Brain microvascular endothelial cell (primary cell): Measurements from ENCODE around the gene DIS3L2.

Experiments used
- DNase-seq: peaks from one replicate; pipeline ENCODE4 v3.0.0-alpha.2; 2020
- H3K27ac ChIP-seq: fragments of 250-450 bp; sonication (Bioruptor Pico); 2 replicates; pipeline ENCODE4 v1.5.1; 2020; ENCODE audit warnings: mild to moderate bottlenecking, moderate library complexity
- H3K27me3 ChIP-seq: fragments of 250-450 bp; sonication (Bioruptor Pico); replicated peaks from 2 replicates; pipeline ENCODE4 v1.5.1; 2020; ENCODE audit warnings: mild to moderate bottlenecking
- H3K36me3 ChIP-seq: fragments of 250-450 bp; sonication (Bioruptor Pico); replicated peaks from 2 replicates; pipeline ENCODE4 v1.5.1; 2020; ENCODE audit warnings: mild to moderate bottlenecking
- H3K4me3 ChIP-seq: 2 replicates; pipeline ENCODE4 v1.5.1; 2011; ENCODE audit warnings: low read depth, mild to moderate bottlenecking, control low read depth, low read length, moderate library complexity
- CTCF ChIP-seq: IDR thresholded peaks from 2 replicates; pipeline ENCODE4 v1.5.1; 2011; ENCODE audit warnings: low read depth, mild to moderate bottlenecking, moderate library complexity, low read length, control low read depth, inconsistent platforms; ENCODE audit errors: missing control alignments
- in situ Hi-C: cut with HindIII; loops from 2 replicates; pipeline ENCODE4 v1.10.0; 2017; ENCODE audit warnings: low sequenced_read_pairs, low pct_ligation_motif_present

DIS3L2 gene

DNA sequence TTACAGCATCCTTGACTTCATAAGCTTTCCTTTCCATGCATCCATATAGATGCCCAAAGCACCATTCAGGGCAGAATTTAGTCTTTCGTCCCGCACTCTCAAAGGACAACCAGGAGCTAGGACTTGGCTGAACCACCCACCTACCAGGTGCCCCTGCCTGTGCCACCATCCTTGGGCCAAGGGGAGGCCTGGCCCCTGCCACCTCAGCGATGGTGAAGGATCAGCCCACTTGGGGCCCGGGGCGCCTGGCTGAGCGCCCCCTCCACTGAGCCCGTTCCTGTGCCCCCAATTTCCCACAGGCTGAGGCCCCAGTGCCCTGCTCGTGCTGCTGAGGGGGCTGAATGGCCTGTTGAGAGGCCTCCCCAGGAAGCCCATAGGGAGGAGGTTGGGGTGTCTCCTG, 383.7 kb downstream of the DIS3L2 start:
- H3K4me3 ChIP-seq = no peak overlapping the region
- no peak overlapping the region for H3K27ac ChIP-seq
- TF ChIP-seq CTCF = no peak
- peaks cover 17% of the 10 kb centered on the region for H3K27me3 ChIP-seq
- DNase-seq = no peak
- H3K36me3 ChIP-seq = no peaks in the 10 kb centered on the region
- in situ Hi-C loops = no loop called here

DNA sequence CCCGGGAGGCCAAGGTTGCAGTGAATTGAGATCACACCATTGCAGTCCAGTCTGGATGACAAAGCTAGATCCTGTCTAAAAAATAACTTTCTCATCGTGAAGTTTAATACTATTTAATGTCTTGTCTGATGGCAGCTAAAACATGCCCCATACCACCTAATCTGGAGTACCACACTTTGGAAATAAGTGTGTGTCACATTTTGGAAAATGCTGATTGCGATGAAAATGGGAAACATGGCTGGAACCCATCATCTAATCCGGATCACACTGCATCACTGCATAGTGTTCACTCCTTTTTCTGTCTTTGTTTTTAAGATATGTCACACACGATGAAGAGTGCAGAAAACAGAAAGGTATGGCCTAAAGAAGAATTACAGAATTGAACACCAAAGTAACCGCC, 385.9 kb downstream of the DIS3L2 start:
- no peak for TF ChIP-seq CTCF
- in situ Hi-C loops = no loop called here
- Histone ChIP-seq H3K27ac (no peak overlapping the region), H3K27me3 (peaks cover 38% of the 10 kb centered on the region), H3K4me3 (no peak overlapping the region), H3K36me3 (no peaks in the 10 kb centered on the region)
- DNase-seq = no peak

DNA sequence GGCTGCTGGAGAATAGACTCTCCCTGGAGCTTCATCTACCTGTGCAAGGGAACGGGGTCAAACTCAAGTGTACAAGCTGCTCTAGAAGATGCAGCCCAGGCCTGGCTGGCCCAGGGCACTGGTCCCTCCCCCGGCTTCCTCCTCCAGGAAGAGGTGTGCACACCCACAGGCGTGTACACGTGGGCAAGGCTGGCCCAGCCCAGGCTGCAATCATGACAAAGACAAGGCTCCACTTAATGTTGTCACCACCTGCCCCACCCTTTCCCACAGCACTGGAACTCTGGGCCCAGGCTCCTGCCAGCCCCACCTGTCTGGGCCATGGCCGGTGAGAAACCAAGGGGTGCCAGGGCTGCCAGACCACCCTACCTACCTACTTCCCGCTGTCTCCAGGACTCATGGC, 387.4 kb downstream of the DIS3L2 start:
- no peaks in the 10 kb centered on the region for H3K36me3 ChIP-seq
- H3K27ac ChIP-seq = no peak overlapping the region
- H3K27me3 ChIP-seq = peaks cover 52% of the 10 kb centered on the region
- DNase-seq = no peak
- in situ Hi-C loops = no loop called here
- H3K4me3 ChIP-seq = no peak overlapping the region
- no peak for TF ChIP-seq CTCF

- DNase-seq = no peak
- no peak overlapping the region for H3K4me3 ChIP-seq
- H3K36me3 ChIP-seq = no peaks in the 10 kb centered on the region
- TF ChIP-seq CTCF = no peak
- H3K27me3 ChIP-seq = peaks cover 52% of the 10 kb centered on the region
- no peak overlapping the region for H3K27ac ChIP-seq
- in situ Hi-C loops = no loop called here
Observed at GRCh38 chr2:232349546-232349945, 388.0 kb downstream of the DIS3L2 start.

- DNase-seq = no peak
- H3K36me3 ChIP-seq = no peaks in the 10 kb centered on the region
- no peak overlapping the region for H3K4me3 ChIP-seq
- H3K27me3 ChIP-seq = peaks cover 52% of the 10 kb centered on the region
- no peak overlapping the region for H3K27ac ChIP-seq
- in situ Hi-C loops = no loop called here
- no peak for TF ChIP-seq CTCF
Observed at GRCh38 chr2:232349946-232350635, 388.6 kb downstream of the DIS3L2 start.
